Naive thymus-derived CD4-positive, alpha-beta T cell (primary cell): ENCODE measurements around the gene CD44. TPM values are rescaled to one million over a fixed set of nuclear protein-coding genes. Genes with fewer than 3 reads are reported as not detected.

Source experiments
- ATAC-seq: fragments of 150-1000 bp; cut with Tn5 transposase; 2 replicates; pipeline ENCODE4 v1.10.0; 2021; ENCODE audit warnings: mild to moderate bottlenecking, moderate library complexity
- CTCF ChIA-PET: fragments of 350-600 bp; sonication (Branson Sonifier 250); formaldehyde crosslinking; loops from one replicate; lab custom pipeline; 2021; ENCODE audit warnings: antibody characterized with exemption; lab: Charles Lee
- POLR2A ChIA-PET: fragments of 350-600 bp; sonication (Branson Sonifier 250); formaldehyde crosslinking; loops from one replicate; lab custom pipeline; 2021; ENCODE audit warnings: antibody characterized with exemption, inconsistent platforms; lab: Charles Lee
- DNase-seq, 9 donors: peaks; one replicate each; pipeline versions ENCODE4 v3.0.0 to v3.0.0-alpha.2; 2020 to 2022; ENCODE audit warnings: mixed read lengths in 1 of 9
- H3K27ac ChIP-seq: one replicate; pipeline ENCODE4 v1.7.0; 2013; ENCODE audit warnings: mild to moderate bottlenecking, low read depth, low read length, moderate library complexity
- H3K27me3 ChIP-seq, 2 donors: one replicate each; pipeline ENCODE4 v1.7.0; 2013; ENCODE audit warnings: low read length in 2 of 2, mild to moderate bottlenecking in 2 of 2, moderate library complexity in 2 of 2; ENCODE audit not compliant: control insufficient read depth in 2 of 2, insufficient read depth in 2 of 2
- H3K36me3 ChIP-seq, 3 experiments: 1 replicate in 2 of 3; 2 replicates in 1 of 3; pipeline ENCODE4 v1.7.0; 2013; ENCODE audit warnings: low read length in 3 of 3, mild to moderate bottlenecking in 3 of 3, moderate library complexity in 1 of 3; ENCODE audit not compliant: insufficient read depth in 3 of 3, control insufficient read depth in 2 of 3
- H3K4me1 ChIP-seq, 2 donors: one replicate each; pipeline ENCODE4 v1.7.0; 2013; ENCODE audit warnings: low read length in 2 of 2, mild to moderate bottlenecking in 2 of 2, moderate library complexity in 1 of 2; ENCODE audit not compliant: control insufficient read depth in 2 of 2, insufficient read depth in 2 of 2
- H3K4me3 ChIP-seq: 2 replicates; pipeline ENCODE4 v1.7.0; 2013; ENCODE audit warnings: mild to moderate bottlenecking, low read length
- H3K9me3 ChIP-seq, 3 experiments: 1 replicate in 2 of 3; 2 replicates in 1 of 3; pipeline ENCODE4 v1.7.0; 2013; ENCODE audit warnings: low read length in 3 of 3; ENCODE audit not compliant: control insufficient read depth in 2 of 3
- H3K27ac Mint-ChIP-seq, 9 donors: one replicate each; pipeline ENCODE4 v1.8.0; 2020 to 2022; ENCODE audit warnings: mixed read lengths in 9 of 9, mild to moderate bottlenecking in 8 of 9, moderate library complexity in 5 of 9, inconsistent platforms in 2 of 9
- H3K27me3 Mint-ChIP-seq, 5 donors: one replicate each; pipeline ENCODE4 v1.8.0; 2021 to 2022; ENCODE audit warnings: mixed read lengths in 5 of 5, mild to moderate bottlenecking in 1 of 5
- H3K36me3 Mint-ChIP-seq, 5 donors: one replicate each; pipeline ENCODE4 v1.8.0; 2020 to 2022; ENCODE audit warnings: mixed read lengths in 5 of 5, mild to moderate bottlenecking in 3 of 5, inconsistent platforms in 1 of 5
- H3K4me1 Mint-ChIP-seq, 7 donors: one replicate each; pipeline ENCODE4 v1.8.0; 2020 to 2022; ENCODE audit warnings: mixed read lengths in 7 of 7, mild to moderate bottlenecking in 3 of 7, inconsistent platforms in 1 of 7
- H3K4me3 Mint-ChIP-seq, 10 donors: one replicate each; pipeline ENCODE4 v1.8.0; 2020 to 2022; ENCODE audit warnings: mild to moderate bottlenecking in 10 of 10, mixed read lengths in 10 of 10, moderate library complexity in 6 of 10, inconsistent platforms in 2 of 10
- H3K9me3 Mint-ChIP-seq, 11 donors: one replicate each; pipeline ENCODE4 v1.8.0; 2020 to 2022; ENCODE audit warnings: mixed read lengths in 11 of 11, mild to moderate bottlenecking in 4 of 11, inconsistent platforms in 1 of 11, moderate library complexity in 1 of 11
- intact Hi-C, 2 donors: fragments of 100-400 bp; cut with micrococcal nuclease; formaldehyde crosslinking; loops; one replicate each; pipeline ENCODE4 v1.15.1; 2023
- polyA plus RNA-seq, 2 donors: library from polyadenylated mRNA; unstranded; fragments of 300-500 nt; fragmentation: Illumina TruSeq; gene quantifications; one replicate each; pipeline ENCODE4 v1.2.3, GENCODE V29; 2021
- total RNA-seq, 6 experiments: library from RNA in 5 of 6; stranded (reverse) in 5 of 6; gene quantifications; 1 replicate in 5 of 6; 2 replicates in 1 of 6; pipeline ENCODE4 v1.2.3 and lab custom pipeline; 2021 to 2026

Gene CD44
- total and polyA plus RNA-seq, 7 experiments from 2014 or later = 332 to 1,223 (median 755) TPM

GRCh38 chr11:35262735-35263134 lies 123.8 kb downstream of the CD44 start:
- Histone ChIP-seq H3K4me1 (peaks cover 3 to 6% of the 10 kb centered on the region in 2 donors), H3K27ac (no peak overlapping the region), H3K4me3 (no peak overlapping the region), H3K27me3 (no peaks in the 10 kb centered on the region), H3K36me3 (no peaks in the 10 kb centered on the region), H3K9me3 (no peaks in the 10 kb centered on the region)
- Mint-ChIP-seq H3K36me3 (peaks cover 0 to 10% (median 0%) of the 10 kb centered on the region in 5 donors), H3K27me3 (peaks cover 0 to 53% (median 0%) of the 10 kb centered on the region in 5 donors), H3K27ac (no peak overlapping the region), H3K4me1 (peaks cover 10 to 35% (median 28%) of the 10 kb centered on the region in 7 donors), H3K9me3 (peaks cover 0 to 1% (median 0%) of the 10 kb centered on the region in 11 donors), H3K4me3 (no peak overlapping the region)
- POLR2A ChIA-PET = interaction anchor here (0.7 kb wide), 1 partner anchor 11 kb away, joined by 4 read pairs; no protein-coding TSS in a partner anchor
- no peak for ATAC-seq
- CTCF ChIA-PET = no interaction called here
- intact Hi-C loops = no loop called here
- no peak for DNase-seq

- ChIA-PET POLR2A (no interaction called here), CTCF (no interaction called here)
- Histone ChIP-seq H3K27ac (no peak overlapping the region), H3K4me1 (no peaks in the 10 kb centered on the region), H3K27me3 (no peaks in the 10 kb centered on the region), H3K36me3 (no peaks in the 10 kb centered on the region), H3K4me3 (no peak overlapping the region), H3K9me3 (no peaks in the 10 kb centered on the region)
- H3K9me3 Mint-ChIP-seq = peaks cover 0 to 4% (median 0%) of the 10 kb centered on the region in 11 donors
- peaks cover 0 to 32% (median 0%) of the 10 kb centered on the region in 5 donors for H3K27me3 Mint-ChIP-seq
- intact Hi-C loops = no loop called here
- DNase-seq (no peak), ATAC-seq (no peak)
- H3K4me3 Mint-ChIP-seq = no peak overlapping the region
- H3K27ac Mint-ChIP-seq = no peak overlapping the region
- H3K4me1 Mint-ChIP-seq = peaks cover 5 to 33% (median 20%) of the 10 kb centered on the region in 7 donors
- peaks cover 0 to 13% (median 4%) of the 10 kb centered on the region in 5 donors for H3K36me3 Mint-ChIP-seq
These were observed 126.9 kb downstream of the CD44 start for GRCh38 chr11:35265755-35266454.

- peaks cover 18 to 48% (median 34%) of the 10 kb centered on the region in 7 donors for H3K4me1 Mint-ChIP-seq
- H3K36me3 Mint-ChIP-seq = peaks cover 0 to 20% (median 4%) of the 10 kb centered on the region in 5 donors
- POLR2A ChIA-PET = interaction anchor here (0.7 to 1.1 kb wide), 3 partner anchors 10 to 251 kb away, joined by 3 to 4 read pairs (median 4); no protein-coding TSS in a partner anchor
- ATAC-seq = no peak
- no peak overlapping the region for H3K4me3 Mint-ChIP-seq
- Histone ChIP-seq H3K4me1 (peaks cover 7 to 9% of the 10 kb centered on the region in 2 donors), H3K36me3 (no peaks in the 10 kb centered on the region), H3K9me3 (no peaks in the 10 kb centered on the region), H3K27ac (no peak overlapping the region), H3K4me3 (no peak overlapping the region), H3K27me3 (no peaks in the 10 kb centered on the region)
- no peak for DNase-seq
- H3K9me3 Mint-ChIP-seq = peaks cover 0 to 14% (median 0%) of the 10 kb centered on the region in 11 donors
- CTCF ChIA-PET = interaction anchor here (0.8 kb wide), 1 partner anchor 12 kb away, joined by 3 read pairs; no protein-coding TSS in a partner anchor
- H3K27ac Mint-ChIP-seq = no peak overlapping the region
- intact Hi-C loops = no loop called here
- H3K27me3 Mint-ChIP-seq = peaks cover 0 to 17% (median 0%) of the 10 kb centered on the region in 5 donors
These were observed 128.5 kb downstream of the CD44 start for GRCh38 chr11:35267504-35267903.

DNA sequence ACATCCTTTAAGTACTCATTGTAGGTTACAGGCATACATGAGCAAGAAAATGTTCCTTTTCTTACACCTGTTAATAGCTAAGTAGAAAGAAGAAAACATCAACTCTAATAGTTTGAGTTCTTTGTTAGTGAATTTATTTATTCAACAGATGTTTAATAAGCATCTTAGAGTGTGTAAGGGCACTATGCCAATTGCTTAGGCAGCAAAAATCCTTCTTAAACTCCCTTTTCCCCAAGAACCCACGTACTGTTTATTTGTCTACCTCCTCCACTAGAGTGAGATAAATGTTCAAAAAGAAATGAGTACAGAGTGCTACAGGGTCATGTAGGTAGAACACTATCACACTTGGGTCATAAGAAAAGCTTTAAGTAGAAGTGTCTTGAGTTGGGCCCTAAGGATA lies 131.4 kb downstream of the CD44 start:
- H3K4me3 ChIP-seq = no peak overlapping the region
- no peak overlapping the region for H3K27ac ChIP-seq
- no peak for ATAC-seq
- H3K36me3 ChIP-seq = no peaks in the 10 kb centered on the region
- POLR2A ChIA-PET = interaction anchor here (0.6 kb wide), 1 partner anchor 225 kb away, joined by 3 read pairs; no protein-coding TSS in a partner anchor
- Mint-ChIP-seq H3K4me1 (peaks cover 29 to 64% (median 48%) of the 10 kb centered on the region in 7 donors), H3K9me3 (peaks cover 0 to 14% (median 0%) of the 10 kb centered on the region in 11 donors), H3K27me3 (peaks cover 0 to 18% (median 0%) of the 10 kb centered on the region in 5 donors), H3K4me3 (no peak overlapping the region), H3K36me3 (peaks cover 0 to 21% (median 0%) of the 10 kb centered on the region in 5 donors), H3K27ac (peak overlapping the region in 3 of 9 donors; percentile 3 to 75 (median 5))
- CTCF ChIA-PET = interaction anchor here (0.6 kb wide), 1 partner anchor 310 kb away, joined by 3 read pairs; no protein-coding TSS in a partner anchor
- intact Hi-C loops = loop anchor here in 1 of 2 donors (5.0 kb wide), 1 partner anchor 33 kb away; no protein-coding TSS in a partner anchor
- peaks cover 14 to 21% of the 10 kb centered on the region in 2 donors for H3K4me1 ChIP-seq
- no peaks in the 10 kb centered on the region for H3K9me3 ChIP-seq
- no peaks in the 10 kb centered on the region for H3K27me3 ChIP-seq
- DNase-seq = no peak

- ATAC-seq (no peak), DNase-seq (no peak)
- Mint-ChIP-seq H3K27me3 (peaks cover 0 to 16% (median 0%) of the 10 kb centered on the region in 5 donors), H3K4me1 (peaks cover 25 to 60% (median 53%) of the 10 kb centered on the region in 7 donors), H3K36me3 (peaks cover 0 to 16% (median 0%) of the 10 kb centered on the region in 5 donors), H3K4me3 (peak overlapping the region in 2 of 10 donors; percentile 36 to 47), H3K27ac (peak overlapping the region in 3 of 9 donors; percentile 1 to 75 (median 3)), H3K9me3 (peaks cover 0 to 14% (median 0%) of the 10 kb centered on the region in 11 donors)
- ChIA-PET POLR2A (no interaction called here), CTCF (no interaction called here)
- Histone ChIP-seq H3K36me3 (no peaks in the 10 kb centered on the region), H3K27me3 (no peaks in the 10 kb centered on the region), H3K4me1 (peaks cover 14 to 21% of the 10 kb centered on the region in 2 donors), H3K27ac (no peak overlapping the region), H3K9me3 (no peaks in the 10 kb centered on the region), H3K4me3 (no peak overlapping the region)
- intact Hi-C loops = loop anchor here in 1 of 2 donors (5.0 kb wide), 1 partner anchor 34 kb away; no protein-coding TSS in a partner anchor
These were observed 132.1 kb downstream of the CD44 start for GRCh38 chr11:35271031-35271430.

DNA sequence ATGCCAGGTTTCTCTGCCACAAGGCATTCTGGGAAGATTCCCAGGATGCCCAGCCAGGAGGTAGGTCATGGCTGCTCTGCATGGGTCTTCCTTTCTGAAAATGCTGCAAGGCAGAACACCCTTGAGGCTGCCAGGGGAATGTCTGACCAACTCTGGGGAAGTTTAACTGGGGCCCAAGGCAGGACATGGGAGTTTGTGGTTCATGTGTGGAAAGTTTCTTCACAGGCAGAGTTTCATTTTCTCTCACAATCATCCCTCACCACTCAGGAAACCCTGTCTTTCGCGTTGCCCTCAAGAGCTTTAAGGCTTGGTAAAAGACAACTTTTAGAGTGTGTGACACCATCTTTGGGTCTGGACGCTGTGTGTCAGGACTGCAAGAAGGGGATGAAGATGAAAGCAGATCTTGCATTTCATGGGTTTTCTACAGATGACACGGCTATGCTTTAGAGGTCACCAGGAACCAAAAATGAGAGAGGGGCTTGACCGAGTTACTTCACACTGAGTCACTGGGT lies 133.5 kb downstream of the CD44 start:
- intact Hi-C loops = loop anchor here (1.0 to 5.0 kb wide), 4 partner anchors 10 to 71 kb away; no protein-coding TSS in a partner anchor
- Histone ChIP-seq H3K9me3 (no peaks in the 10 kb centered on the region), H3K27ac (no peak overlapping the region), H3K4me1 (peaks cover 14 to 21% of the 10 kb centered on the region in 2 donors), H3K4me3 (peak overlapping the region; percentile 15), H3K36me3 (no peaks in the 10 kb centered on the region), H3K27me3 (no peaks in the 10 kb centered on the region)
- Mint-ChIP-seq H3K4me3 (peak overlapping the region in 9 of 10 donors; percentile 26 to 54 (median 45)), H3K4me1 (peaks cover 21 to 56% (median 51%) of the 10 kb centered on the region in 7 donors), H3K27me3 (peaks cover 0 to 9% (median 0%) of the 10 kb centered on the region in 5 donors), H3K36me3 (peaks cover 0 to 18% (median 0%) of the 10 kb centered on the region in 5 donors), H3K27ac (peak overlapping the region; percentile 22 to 94 (median 82)), H3K9me3 (peaks cover 0 to 14% (median 0%) of the 10 kb centered on the region in 11 donors)
- DNase-seq (peak in 5 of 9 donors; percentile 11 to 58 (median 15)), ATAC-seq (peak; percentile 85)
- ChIA-PET POLR2A (interaction anchor here (1.4 to 1.6 kb wide), 3 partner anchors 19 to 25 kb away, joined by 3 to 8 read pairs (median 3); no protein-coding TSS in a partner anchor), CTCF (no interaction called here)
